ENCODE measurements around the gene CYTH1.

The CYTH1 gene

DNA sequence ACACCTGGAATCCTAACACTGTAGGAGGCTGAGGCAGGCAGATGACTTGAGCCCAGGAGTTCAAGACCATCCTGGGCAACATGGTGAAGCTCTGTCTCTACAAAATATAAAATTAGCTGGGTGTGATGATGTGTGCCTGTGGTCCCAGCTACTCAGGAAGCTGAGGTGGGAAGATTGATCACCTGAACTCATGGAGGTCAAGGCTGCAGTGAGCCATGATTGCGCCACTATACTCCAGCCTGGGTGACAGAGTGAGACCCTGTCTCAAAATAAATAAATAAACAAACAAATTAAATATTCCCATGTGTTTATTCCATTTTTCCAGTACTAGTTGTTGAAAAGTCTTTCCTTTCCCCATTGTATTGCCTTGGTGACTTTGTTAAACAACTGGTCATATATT lies 130.0 kb downstream of the CYTH1 start:
- no peak for DNase-seq (ENCODE audit: low read depth in 2 of 2)

DNA sequence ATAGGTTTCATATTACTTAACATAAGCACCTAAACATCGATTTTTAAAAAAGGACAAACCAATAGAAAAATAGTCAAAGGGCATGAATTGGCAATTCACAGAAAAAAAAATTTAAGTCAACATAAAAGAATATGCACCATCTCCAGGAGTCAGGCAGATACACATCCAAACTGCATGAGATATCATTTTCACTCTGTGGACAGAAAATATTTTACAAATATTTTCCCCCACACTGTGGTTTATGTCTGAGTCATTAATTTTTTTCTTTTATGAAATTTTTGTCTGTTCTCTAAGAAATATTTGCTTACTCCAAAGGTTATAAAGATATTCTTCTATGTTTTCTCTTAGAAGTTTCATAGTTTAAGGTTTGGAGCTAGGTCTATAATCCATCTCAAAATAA lies 130.5 kb downstream of the CYTH1 start:
- no peak for DNase-seq (ENCODE audit: low read depth in 2 of 2)

GRCh38 chr17:78650093-78650715 lies 131.9 kb downstream of the CYTH1 start:
- no peak for DNase-seq (ENCODE audit: low read depth in 2 of 2)

DNA sequence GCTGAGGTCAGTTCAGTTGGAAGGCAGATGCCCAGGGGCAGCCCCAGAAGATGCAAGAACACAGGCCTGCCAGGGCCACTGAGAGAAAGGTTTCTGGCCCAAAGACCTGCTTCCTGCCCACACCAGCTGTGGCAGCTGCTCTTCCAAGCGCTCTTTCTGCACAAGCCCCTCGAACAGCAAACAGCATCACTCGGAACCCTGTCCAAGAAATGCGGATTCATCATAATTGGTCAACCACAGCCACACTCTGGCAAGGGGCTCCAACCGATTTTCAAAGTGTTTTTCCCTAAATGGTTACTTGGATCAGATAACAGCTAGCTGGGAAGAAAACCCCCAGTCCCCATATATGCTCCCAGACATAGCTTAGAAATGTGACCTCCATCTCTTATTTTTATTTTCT lies 133.8 kb downstream of the CYTH1 start:
- DNase-seq (ENCODE audit: low read depth in 2 of 2), result no peak

DNA sequence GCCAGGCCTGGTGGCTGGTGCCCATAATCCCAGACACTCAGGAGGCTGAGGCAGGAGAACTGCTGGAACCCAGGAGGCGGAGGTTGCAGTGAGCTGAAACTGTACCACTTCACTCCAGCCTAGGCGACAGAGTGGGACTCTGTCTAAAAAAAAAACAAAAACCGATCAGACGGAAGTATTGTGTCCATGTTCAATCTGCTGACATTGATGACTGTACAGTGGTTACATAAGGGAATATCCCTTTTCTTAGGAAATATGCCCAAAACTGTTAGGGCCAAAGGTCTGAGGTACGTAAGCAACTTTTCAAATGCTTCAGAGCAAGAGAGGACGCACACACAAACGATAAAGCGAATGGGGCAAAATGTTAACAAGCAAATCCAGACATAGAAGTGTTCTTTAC lies 135.0 kb downstream of the CYTH1 start:
- DNase-seq (ENCODE audit: low read depth in 2 of 2), result no peak

GRCh38 chr17:78645421-78646295 lies 136.4 kb downstream of the CYTH1 start:
- DNase-seq (ENCODE audit: low read depth in 2 of 2), result peak in 1 of 2 donors; percentile 24

GRCh38 chr17:78644931-78645351 lies 137.1 kb downstream of the CYTH1 start:
- no peak for DNase-seq (ENCODE audit: low read depth in 2 of 2)

GRCh38 chr17:78644224-78644623 lies 137.8 kb downstream of the CYTH1 start:
- DNase-seq (ENCODE audit: low read depth in 2 of 2), result no peak

GRCh38 chr17:78643326-78643725 lies 138.7 kb downstream of the CYTH1 start:
- no peak for DNase-seq (ENCODE audit: low read depth in 2 of 2)

DNA sequence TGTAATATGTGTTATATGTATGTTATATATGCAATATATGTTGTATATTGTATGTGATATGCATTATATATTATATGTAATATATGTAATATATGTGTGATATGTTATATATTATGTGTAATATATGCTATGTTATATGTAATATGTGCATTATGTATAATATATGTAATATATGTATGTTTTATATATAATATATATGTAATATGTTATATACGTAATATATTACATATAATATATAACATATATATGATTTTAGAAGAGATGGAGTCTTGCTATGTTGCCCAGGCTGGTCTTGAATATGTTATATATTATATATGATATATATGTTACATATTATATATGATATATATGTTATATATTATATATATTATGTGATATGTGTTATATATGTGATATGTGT lies 139.4 kb downstream of the CYTH1 start:
- DNase-seq (ENCODE audit: low read depth in 2 of 2), result no peak

GRCh38 chr17:78641666-78642065 lies 140.4 kb downstream of the CYTH1 start:
- no peak for DNase-seq (ENCODE audit: low read depth in 2 of 2)

GRCh38 chr17:78641243-78641642 lies 140.8 kb downstream of the CYTH1 start:
- DNase-seq (ENCODE audit: low read depth in 2 of 2), result no peak

GRCh38 chr17:78640700-78641099 lies 141.4 kb downstream of the CYTH1 start:
- DNase-seq (ENCODE audit: low read depth in 2 of 2), result no peak

DNA sequence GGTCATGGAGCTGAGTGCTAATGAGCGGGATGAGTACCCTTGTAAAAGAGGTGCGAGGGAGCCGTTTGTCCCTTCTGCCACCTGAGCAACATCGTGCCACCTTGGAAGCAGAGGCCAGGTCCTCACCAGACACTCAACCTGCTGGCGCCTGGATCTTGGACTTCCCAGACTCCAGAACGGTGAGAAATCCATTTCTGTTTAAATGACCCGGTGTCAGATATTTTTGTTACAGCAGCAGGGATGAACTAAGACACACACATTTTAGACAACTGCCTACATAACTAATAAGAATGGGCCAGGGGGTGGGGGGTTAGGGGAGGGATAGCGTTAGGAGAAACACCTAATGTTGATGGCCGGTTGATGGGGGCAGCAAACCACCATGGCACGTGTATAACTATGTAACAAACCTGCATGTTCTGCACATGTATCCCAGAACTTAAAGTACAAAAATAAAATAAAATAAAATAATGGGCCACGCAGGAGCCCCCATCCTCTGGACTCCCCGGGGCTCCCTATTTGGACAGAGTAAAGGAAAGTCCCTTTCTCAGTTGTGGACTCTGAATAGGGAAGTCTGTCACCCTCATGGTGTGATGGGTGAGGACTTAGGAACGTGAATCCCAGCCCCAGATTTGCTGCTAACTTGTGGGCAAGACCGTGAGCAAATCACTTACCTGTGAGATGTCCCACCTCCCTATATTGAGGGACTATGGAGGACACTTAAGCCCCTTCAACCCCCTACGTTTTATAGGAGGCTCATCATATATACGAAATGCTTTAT lies 144.2 kb downstream of the CYTH1 start:
- DNase-seq (ENCODE audit: low read depth in 2 of 2), result no peak

GRCh38 chr17:78637146-78637545 lies 144.9 kb downstream of the CYTH1 start:
- no peak for DNase-seq (ENCODE audit: low read depth in 2 of 2)

- no peak for DNase-seq (ENCODE audit: low read depth in 2 of 2)
These were observed 147.9 kb downstream of the CYTH1 start for GRCh38 chr17:78634154-78634553.

GRCh38 chr17:78629436-78629995 lies 152.6 kb downstream of the CYTH1 start:
- DNase-seq (ENCODE audit: low read depth in 2 of 2), result no peak

- DNase-seq (ENCODE audit: low read depth in 2 of 2), result no peak
These were observed 153.3 kb downstream of the CYTH1 start for GRCh38 chr17:78628547-78629435.

DNA sequence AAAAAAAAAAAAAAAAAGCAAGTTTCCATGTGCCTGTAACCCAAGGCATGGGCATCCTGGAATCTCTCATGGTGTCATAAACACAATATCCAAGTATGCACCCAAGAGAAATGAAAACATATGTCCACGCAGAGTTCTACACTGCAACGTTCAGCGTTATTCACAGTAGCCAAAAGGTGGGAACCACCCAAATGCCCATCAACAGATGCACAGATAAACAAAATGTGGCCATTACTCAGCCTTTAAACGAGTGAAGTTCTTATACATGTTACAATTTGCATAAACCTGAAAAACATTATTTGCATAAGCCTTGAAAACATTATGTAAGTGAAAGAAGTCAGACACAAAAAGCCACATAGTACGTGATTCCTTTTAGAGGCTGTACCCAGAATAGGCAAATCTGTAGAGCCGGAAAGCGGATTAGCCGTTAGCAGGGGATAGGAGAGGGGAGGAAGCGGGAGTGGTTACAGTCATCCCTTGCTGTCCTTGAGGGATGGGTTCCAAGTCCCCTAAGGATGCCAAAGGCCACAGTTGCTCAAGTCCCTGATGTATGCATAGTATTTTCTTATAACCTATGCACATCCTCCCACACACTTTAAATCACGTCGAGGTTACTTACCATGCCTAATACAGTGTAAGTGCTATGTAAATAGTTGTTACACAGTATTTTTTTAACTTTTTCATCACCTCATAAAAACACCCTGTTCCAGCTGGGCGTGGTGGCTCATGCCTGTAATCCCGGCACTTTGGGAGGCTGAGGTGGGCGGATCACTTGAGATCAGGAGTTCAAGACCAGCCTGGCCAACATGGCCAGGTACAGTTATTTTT lies 157.5 kb downstream of the CYTH1 start:
- no peak for DNase-seq (ENCODE audit: low read depth in 2 of 2)
